GM19025 (cell line): ENCODE results near the gene SPIN1.
"Not testable (repeated sequence)": the region's sequence is repeated elsewhere in the genome, so short reads cannot be mapped to it uniquely, and the experiment has no call there.

Experiments used
- ATAC-seq: cut with Tn5 transposase; IDR thresholded peaks from one replicate; pipeline ENCODE4 v1.9.1; 2021; ENCODE audit warnings: mild to moderate bottlenecking, low read depth, moderate library complexity; ENCODE audit not compliant: unreplicated experiment

The SPIN1 gene

DNA sequence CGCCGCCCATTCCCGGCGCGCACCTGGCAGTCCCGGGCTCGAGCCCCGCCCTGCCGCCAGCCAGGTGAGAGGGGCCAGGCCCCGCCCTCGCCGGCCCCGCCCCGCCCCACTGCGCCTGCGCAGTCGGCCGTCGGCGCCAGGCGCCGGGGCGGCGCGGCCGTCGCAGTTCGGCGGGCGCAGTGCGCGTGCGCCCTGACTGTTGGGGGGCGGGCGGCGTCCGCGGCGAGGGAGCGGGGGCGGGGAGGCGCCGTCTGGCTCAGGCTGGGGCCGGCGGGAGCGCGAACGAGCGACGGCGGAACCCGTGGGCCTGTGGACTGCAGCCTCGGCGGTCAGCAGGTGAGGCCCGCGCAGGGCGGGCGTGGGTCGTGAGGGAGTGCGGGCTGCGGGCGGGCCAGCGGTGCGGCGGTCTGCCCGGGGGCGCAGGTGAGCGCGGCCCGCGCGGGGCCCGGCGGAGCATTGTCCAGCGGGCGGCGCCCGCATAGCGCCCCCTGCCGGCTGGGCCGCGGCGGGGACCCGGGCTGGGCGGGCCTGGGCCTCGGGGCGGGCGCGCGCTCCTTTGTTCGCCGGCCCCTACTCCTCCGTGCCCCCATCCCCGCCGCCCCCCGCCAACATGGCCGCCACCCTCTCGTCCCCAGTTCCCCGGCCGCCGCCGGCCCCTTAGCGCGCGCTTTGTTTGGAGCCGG is at the start of gene SPIN1:
SPIN1 (plus strand) TSS at position 242 of the 683 bp plus-strand sequence. CDS start 38,096 bp downstream, outside the sequence.
- peak; percentile 83 for ATAC-seq

DNA sequence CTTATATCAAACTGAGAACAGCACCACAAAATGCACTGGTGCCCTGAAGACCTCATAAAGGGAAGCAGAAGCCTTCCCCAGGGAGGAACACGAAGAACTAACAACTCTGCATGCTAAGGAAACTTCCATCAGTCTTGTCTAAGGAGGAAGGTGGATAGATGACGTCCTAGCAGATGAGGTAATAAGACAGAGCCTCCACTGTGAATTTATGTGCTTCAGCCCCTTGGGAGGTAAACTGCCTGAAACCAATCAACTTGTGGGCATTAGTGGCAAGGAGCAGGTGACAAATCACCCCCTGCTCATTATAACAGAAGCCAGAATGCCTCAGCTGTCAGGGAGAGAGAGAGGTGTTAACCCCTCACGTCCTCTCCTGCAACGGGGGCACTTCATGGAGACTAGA is 48.9 kb upstream of the SPIN1 start:
- ATAC-seq: no peak

DNA sequence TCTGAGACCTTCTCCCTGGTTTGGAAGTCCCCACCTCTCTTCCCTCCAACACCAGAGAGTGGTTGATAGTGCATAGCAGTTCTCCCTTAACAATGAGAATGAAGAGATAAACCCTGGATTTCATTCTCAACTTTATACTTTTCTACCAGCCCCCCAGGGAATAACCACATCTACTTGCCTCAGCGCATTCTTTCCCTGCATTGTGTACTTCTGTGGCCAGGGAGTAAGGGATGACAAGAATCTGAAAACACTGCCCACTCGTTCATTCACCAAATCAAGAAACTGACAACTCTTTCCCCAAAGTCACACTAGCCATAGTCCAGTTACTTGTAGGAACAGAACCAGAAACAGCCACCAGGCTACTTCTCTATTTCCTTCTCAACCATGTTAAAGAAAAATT is 46.0 kb upstream of the SPIN1 start:
- ATAC-seq: no peak

DNA sequence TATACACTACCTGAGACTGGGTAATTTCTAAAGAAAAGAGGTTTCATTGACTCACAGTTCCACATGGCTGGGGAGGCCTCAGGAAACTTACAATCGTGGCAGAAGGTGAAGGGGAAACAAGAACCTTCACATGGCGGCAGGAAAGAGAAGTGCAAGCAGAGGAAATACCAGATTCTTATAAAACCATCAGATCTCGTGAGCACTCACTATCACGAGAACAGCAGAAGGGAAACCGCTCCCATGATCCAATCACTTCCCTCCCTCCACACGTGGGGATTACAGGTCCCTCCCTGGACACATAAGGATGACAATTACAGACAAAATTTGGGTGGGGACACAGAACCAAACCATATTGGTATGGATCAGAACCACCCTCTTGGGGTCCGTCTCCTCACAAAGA is 44.2 kb upstream of the SPIN1 start:
- no peak for ATAC-seq

DNA sequence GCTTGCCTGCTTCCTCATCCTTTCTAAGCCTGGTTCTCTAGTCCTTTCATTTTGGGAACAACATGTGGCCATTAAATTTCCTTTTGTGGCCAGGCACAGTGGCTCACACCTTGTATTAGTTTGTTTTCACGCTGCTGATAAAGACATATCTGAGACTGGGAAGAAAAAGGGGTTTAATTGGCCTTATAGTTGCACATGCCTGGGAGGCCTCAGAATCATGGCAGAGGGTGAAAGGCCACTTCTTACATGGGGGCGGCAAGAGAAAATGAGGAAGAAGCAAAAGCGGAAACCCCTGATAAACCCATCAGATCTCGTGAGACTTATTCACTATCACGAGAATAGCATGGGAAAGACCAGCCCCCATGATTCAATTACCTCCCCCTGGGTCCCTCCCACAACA is 37.9 kb upstream of the SPIN1 start:
- not testable (repeated sequence) for ATAC-seq

DNA sequence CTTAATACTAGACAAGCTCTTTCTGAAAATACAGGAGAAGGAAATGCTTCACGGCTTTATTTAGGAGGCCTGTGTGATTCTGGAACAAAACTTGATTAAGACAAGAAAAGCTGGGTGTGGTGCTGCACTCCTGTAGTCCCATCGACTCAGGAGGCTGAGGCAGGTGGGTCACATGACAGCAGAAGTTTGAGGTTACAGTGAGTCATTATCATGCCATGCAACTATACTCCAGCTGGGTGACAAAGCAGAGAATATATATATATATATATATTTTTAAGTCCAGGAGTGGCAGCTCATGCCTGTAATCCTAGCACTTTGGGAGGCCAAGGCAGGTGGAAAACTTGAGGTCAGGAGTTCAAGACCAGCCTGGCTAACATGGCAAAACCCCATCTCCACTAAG is 33.1 kb upstream of the SPIN1 start:
- no peak for ATAC-seq

DNA sequence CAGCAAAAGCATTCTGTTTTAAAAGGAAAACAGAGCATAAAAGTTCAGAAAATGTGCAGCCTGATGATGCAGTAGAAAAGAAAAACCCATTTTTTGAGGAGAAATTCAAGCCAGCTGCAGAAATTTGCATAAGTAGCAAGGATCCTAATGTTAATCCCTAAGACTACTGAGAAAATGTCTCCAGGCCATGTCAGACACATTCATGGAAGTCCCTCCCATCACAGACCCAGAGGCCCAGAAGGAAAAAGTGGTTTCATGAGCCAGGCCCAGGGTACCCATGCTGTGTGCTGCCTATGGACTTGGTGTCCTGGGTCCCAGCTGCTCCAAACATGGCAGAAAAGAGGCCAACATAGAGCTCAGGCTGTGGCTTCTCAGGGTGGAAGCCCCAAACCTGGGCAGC is 31.0 kb upstream of the SPIN1 start:
- not testable (repeated sequence) for ATAC-seq

DNA sequence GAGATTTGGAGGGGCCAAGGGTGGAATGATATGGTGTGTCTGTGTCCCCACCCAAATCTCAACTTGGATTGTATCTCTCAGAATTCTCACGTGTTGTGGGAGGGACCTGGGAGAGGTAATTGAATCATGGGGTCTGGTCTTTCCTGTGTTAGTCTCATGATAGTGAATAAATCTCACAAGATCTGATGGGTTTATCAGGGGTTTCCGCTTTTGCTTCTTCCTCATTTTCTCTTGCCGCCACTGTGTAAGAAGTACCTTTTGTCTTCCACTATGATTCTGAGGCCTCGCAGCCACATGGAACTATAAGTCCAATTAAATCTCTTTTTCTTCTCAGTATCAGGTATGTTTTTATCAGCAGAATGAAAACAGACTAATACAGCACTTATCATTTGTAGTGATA is 29.5 kb upstream of the SPIN1 start:
- no peak for ATAC-seq

DNA sequence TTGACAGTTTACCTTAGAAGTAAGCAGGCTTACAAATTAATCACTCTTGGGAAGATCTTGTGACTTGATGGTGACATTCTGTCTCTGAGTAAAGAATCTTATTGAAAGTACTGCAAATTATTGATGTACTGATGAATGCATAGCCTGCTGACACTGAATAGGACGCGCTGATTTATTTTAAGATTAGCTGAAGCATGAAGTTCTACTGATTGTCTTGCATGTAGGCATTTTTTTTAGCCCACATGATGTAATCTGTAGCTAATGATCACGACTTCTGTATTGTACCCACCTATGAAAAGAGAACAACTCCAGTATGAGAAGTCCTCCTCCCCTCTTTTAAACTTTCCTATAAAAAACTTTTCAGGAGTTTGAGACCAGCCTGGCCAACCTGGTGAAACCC is 28.3 kb upstream of the SPIN1 start:
- no peak for ATAC-seq

DNA sequence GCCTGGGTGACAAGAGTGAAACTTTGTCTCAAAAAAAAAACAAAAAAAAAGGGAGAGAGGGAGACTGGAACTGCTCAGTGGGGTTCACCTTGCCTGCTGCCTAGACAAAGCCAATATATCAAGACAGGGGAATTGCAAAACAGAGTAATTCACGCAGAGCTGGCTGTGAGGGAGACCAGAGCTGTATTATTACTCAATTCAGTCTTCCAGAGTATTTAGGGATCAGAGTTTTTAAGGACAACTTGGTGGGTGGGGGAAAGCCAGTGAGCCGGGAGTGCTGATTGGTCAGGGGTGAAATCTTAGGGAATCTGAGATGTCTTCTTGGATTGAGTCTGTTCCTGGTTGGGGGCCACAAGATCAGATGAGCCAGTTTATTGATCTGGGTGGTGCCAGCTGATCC is 25.6 kb upstream of the SPIN1 start:
- no peak for ATAC-seq

DNA sequence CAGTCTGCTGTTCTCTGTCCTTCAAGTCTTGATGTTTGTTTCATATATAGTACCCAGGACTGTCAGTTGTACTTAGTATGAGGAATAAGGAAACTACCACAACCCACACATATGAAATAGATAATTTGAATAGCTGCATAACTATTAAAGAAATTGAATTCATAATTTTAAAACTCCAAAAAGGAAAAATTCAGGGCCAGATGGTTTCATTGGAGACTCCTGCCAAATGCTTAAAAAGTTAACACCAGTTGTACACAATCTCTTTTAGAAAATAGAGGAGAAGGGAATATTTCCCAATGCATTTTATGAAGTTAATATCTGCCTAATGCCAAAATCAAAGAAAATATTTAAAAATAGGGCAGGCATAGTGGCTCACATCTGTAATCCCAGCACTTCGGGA is 24.6 kb upstream of the SPIN1 start:
- no peak for ATAC-seq

DNA sequence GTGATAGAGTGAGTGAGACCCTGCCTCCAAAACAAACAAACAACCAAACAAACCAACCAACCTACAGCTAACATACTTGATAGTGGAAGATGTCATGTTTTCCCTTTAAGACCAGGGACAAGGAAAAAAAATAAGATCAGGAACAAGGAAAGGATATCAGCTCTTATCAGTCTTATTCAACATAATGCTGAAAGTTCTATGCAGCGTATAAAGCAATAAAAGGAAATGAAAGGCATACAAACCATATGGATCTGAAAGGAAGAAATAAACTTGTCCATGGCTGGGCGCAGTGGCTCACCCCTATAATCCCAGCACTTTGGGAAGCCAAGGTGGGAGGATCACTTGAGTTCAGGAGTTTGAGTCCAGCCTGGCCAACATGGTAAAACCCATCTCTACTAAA is 23.5 kb upstream of the SPIN1 start:
- no peak for ATAC-seq

DNA sequence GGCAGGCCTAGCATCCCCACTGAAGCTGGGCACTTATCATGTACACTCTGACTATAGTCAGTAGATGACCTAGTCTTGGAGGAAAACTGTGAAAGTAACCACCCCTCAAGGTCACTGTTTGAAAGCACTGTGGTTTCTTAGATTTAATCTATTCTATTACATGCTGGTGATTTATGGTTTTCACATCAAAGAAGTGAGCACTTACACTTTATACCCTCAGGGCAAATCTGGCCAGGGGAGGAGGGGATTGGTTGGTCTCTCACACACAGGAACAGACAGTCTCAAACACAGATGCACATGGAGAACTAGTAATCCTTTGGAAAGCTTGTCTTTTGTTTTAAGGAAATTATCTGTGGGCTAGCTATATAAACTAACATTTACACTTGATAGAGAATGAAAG is 17.9 kb upstream of the SPIN1 start:
- no peak for ATAC-seq

DNA sequence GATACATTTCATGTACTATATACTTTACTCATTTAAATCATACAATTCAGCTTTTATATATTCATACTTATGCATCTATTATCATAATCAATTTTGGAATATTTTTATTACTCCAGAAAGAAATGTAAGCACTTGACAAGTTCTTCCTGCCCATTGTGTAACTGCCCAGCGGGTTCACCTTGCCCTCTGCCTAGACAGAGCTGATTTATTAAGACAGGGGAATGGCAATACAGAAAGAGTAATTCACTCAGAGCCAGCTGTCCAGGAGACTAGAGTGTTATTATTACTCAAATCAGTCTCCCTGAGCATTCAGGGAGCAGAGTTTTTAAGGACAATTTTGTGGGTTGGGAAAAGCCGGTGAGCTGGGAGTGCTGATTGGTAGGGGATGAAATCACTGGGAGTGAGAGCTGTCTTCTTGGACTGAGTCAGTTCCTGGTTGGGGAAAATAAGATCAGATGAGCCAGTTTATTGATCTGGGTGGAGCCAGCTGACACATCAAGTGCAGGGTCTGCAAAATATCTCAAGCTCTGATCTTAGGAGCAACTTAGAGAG is 16.1 kb upstream of the SPIN1 start:
- no peak for ATAC-seq

DNA sequence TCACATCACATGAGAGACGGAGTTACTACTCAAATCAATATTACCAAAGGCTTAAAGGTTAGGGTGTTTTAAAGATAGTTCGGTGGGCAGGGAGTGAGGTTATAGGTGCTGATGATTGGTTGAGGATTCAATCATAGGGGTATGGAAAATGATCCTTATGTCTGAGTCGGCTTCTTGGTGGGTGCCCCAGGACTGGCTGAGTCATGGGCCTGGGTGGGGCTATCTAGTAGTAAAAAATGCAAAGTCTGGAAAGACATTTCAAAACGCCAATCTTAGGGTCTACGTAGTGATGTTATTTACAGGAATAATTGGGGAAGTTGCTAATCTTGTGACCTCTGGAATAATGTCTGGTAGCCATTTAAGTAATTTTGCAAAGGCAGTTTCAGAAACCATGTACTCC is 15.2 kb upstream of the SPIN1 start:
- ATAC-seq: no peak

DNA sequence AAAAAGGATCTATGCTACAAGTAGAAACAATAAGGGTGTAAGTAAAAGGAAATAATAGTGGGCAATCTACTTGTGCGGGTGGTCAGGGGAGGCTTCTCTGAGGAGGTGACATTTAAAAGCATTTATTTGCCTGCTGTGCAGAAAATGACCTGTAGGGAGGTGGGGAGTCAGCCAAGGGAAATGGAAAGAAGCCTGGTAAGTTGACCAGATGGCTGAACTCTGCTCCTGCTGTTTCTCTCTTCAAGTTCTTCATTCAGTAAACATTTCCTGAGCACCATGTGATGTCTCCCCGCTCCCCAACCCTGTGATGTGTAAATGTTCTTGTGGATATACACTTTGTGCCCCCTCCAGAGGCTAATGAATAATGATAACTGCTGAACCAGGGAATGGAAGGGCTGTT is 9.9 kb upstream of the SPIN1 start:
- ATAC-seq: no peak

DNA sequence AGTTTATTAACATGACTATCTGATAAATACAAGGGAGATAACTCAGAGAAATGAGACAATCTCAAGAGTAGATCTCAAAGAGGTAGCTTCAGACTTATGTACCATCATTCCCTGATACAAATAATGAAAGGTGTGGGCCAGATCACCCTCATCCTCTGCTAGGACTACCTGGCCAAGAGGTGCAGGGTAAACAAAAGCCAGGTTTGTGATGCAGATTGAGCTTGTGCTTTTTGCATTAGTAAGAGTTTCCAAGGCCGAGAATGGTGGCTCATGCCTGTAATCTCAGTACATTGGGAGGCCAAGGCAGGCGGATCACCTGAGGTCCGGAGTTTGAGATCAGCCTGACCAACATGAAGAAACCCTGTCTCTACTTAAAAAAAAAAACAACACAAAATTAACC is 8.9 kb upstream of the SPIN1 start:
- ATAC-seq: no peak

DNA sequence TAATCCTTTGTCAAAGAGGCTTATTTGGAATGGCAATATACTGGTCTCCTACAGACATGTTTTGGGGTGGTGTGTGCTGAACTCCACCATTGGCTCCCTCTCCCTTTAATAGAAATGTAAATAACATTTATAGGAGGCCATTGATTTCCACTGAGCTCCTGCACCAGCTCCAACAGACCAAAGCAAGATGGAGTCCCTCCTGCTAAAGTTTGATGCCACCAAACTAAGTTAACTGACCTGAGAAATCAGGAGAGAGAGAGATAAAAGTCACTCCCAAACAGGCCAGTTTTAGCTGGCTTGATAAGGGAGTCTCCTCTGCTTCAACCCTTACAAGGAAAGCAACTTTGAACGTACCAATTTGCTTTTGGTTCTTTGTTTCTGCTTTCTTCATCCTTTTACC is 8.1 kb upstream of the SPIN1 start:
- ATAC-seq: no peak

DNA sequence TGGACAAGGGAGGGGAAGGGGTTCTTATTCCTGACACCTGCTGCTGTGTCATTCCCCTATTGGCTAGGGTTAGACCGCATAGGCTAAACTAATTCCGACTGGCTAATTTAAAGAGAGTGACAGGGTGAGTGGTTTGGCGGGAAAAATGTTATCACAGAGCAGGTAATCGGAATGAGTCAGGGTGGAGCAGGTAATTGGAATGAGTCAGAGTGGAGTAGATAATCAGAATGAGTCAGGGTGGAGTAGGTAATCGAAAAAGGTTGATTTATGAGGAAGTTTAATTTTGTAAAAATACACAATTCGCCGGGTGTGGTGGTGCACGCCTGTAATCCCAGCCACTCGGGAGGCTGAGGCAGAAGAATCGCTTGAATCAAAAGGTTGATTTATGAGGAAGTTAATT is 6.9 kb upstream of the SPIN1 start:
- ATAC-seq: not testable (repeated sequence)

DNA sequence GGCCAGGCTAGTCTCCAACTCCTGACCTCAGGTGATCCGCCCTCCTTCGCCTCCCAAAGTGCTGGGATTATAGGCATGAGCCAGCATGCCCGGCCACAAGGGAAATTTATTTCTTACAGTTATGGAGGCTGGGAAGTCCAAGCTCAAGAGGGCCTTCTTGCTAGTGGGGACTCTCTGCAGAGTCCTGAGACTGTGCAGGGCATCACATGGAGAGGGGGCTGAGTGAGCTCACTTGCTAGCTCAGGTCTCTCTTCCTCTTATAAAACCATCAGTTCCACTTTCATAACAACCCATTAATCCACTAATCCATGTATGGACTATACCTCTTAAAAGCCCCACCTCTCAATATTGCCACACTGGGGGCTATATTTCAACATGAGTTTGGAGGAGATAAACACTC is 5.1 kb upstream of the SPIN1 start:
- no peak for ATAC-seq

DNA sequence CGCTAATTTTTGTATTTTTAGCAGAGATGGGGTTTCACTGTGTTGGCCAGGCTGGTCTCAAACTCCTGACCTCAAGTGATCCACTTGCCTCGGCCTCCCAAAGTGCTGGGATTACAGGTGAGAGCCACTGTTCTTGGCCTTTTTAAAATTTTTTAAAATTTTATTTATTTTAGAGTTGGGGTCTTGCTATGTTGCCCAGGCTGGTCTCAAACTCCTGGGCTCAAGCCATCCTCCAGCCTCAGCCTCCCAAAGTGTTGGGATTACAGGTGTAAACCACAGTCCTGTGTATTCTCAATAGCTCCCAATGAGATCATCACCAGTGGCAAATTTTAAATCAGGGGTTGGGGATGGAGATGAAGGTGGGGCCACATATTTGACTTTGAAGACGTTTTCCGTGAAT is 2.1 kb upstream of the SPIN1 start:
- not testable (repeated sequence) for ATAC-seq

DNA sequence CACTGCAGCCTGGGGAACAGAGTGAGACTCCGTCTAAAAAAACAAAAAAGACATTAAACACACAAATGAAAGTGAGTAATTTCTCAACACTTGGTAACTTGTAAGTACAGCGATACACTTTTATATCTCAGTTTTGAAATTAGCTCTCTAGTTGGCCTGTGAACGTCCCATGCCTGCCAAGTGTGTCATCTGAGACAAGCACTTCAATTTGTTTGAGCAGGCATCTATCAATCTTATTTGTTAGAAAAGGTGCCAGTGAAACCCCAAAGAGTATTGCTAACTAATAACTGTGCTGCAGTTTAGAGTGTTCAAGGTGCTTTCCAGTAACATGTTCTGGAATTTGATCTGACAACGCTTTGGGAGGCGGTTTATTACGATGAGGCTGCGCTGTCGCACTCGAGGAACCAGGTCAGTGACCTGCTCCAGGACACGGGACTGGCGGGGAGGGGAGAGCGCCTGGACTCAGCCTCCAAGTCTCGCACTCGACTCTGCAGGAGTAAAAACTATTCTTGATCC is 1.1 kb upstream of the SPIN1 start:
- no peak for ATAC-seq
